Caco-2 (cell line): Measurements from ENCODE around the gene PPME1. TPM values are rescaled to one million over a fixed set of nuclear protein-coding genes. Genes with fewer than 3 reads are reported as not detected.

Experiments used
- BruUV-seq: library from RNA; stranded (reverse); fragments of 400-500 nt; replicated peaks from 2 replicates; lab custom pipeline; 2021; lab: Mats Ljungman, UMichigan
- CTCF ChIA-PET: fragments of 300-600 bp; sonication (Branson Sonifier 250); formaldehyde crosslinking; loops from one replicate; lab custom pipeline; 2022; ENCODE audit warnings: antibody characterized with exemption; lab: Charles Lee
- POLR2A ChIA-PET: fragments of 300-600 bp; sonication (Branson Sonifier 250); formaldehyde crosslinking; loops from one replicate; lab custom pipeline; 2022; ENCODE audit warnings: antibody characterized with exemption; lab: Charles Lee
- DNase-seq, 2 experiments: peaks; one replicate each; pipeline versions ENCODE4 v3.0.0 to v3.0.0-alpha.2; 2020 to 2022
- H3K27me3 ChIP-seq: replicated peaks from 2 replicates; pipeline ENCODE4 v1.6.0; 2011; ENCODE audit warnings: low read length; ENCODE audit not compliant: control insufficient read depth, insufficient read depth
- H3K36me3 ChIP-seq: 2 replicates; pipeline ENCODE4 v1.5.1; 2011; ENCODE audit warnings: low read length; ENCODE audit not compliant: control insufficient read depth, insufficient read depth
- H3K4me1 ChIP-seq: fragments of 250-450 bp; sonication (Bioruptor Pico); 2 replicates; pipeline ENCODE4 v1.5.1; 2020; ENCODE audit warnings: mild to moderate bottlenecking
- H3K4me3 ChIP-seq: 2 replicates; pipeline ENCODE4 v1.5.1; 2011; ENCODE audit warnings: low read depth, mild to moderate bottlenecking, control low read depth, low read length
- H3K9me3 ChIP-seq: fragments of 250-450 bp; sonication (Bioruptor Pico); 2 replicates; pipeline ENCODE4 v1.5.1; 2020; ENCODE audit warnings: mild to moderate bottlenecking, moderate library complexity
- H3K27ac Mint-ChIP-seq: one replicate; pipeline ENCODE4 v1.8.0; 2022; ENCODE audit warnings: mixed read lengths; ENCODE audit not compliant: unreplicated experiment
- H3K27me3 Mint-ChIP-seq: one replicate; pipeline ENCODE4 v1.8.0; 2022; ENCODE audit warnings: mixed read lengths; ENCODE audit not compliant: insufficient read depth, unreplicated experiment
- H3K36me3 Mint-ChIP-seq: one replicate; pipeline ENCODE4 v1.8.0; 2022; ENCODE audit warnings: mild to moderate bottlenecking, mixed read lengths; ENCODE audit not compliant: insufficient read depth, unreplicated experiment
- H3K4me1 Mint-ChIP-seq: one replicate; pipeline ENCODE4 v1.8.0; 2022; ENCODE audit warnings: low read depth, mixed read lengths; ENCODE audit not compliant: unreplicated experiment
- H3K4me3 Mint-ChIP-seq: one replicate; pipeline ENCODE4 v1.8.0; 2022; ENCODE audit warnings: mild to moderate bottlenecking, moderate library complexity, mixed read lengths; ENCODE audit not compliant: unreplicated experiment
- H3K9me3 Mint-ChIP-seq: one replicate; pipeline ENCODE4 v1.8.0; 2022; ENCODE audit warnings: mixed read lengths; ENCODE audit not compliant: unreplicated experiment
- intact Hi-C: fragments of 100-400 bp; cut with micrococcal nuclease; formaldehyde crosslinking; loops from one replicate; pipeline ENCODE4 v1.10.0; 2022; ENCODE audit not compliant: unreplicated experiment
- total RNA-seq: library from RNA; stranded (reverse); gene quantifications from 2 replicates; pipeline ENCODE4 v1.2.3, GENCODE V29; 2022
- TF ChIP-seq, protein P1 (sequence below), 2 experiments: fragments of 200-600 bp in 1 of 2; IDR thresholded peaks; 1 replicate in 1 of 2; 2 replicates in 1 of 2; pipeline versions ENCODE4 v1.5.1 to v1.8.0; 2011 to 2022; ENCODE audit warnings: antibody characterized with exemption in 1 of 2, control low read depth in 1 of 2, inconsistent platforms in 1 of 2, low read depth in 1 of 2, low read length in 1 of 2, mild to moderate bottlenecking in 1 of 2, moderate library complexity in 1 of 2; ENCODE audit not compliant: insufficient read depth in 1 of 2, severe bottlenecking in 1 of 2, unreplicated experiment in 1 of 2

The PPME1 gene
- total RNA-seq, 1 experiment from 2014 or later: 109 TPM

DNA sequence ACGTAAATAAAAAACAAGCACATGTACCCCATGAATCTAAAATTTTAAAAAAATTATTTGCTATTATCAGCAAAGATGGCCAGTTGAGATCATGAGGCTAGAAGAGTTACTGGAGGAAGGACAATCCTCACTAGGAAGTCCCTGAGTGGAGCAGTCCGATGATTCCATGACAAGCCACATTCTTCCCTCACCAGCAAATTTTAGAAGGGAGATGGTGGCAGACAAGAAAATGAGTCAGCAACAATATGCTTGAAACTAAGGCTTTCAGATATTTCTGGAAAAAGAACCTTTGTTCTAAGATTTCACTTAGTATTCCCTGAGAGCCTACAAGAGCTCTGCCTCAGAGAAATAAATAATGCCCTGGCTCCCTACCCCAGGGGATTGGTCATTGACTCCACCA is 105.5 kb downstream of the PPME1 start:
- ChIA-PET CTCF (no interaction called here), POLR2A (no interaction called here)
- no peaks in the 10 kb centered on the region for H3K36me3 Mint-ChIP-seq
- no peaks in the 10 kb centered on the region for H3K27me3 Mint-ChIP-seq
- H3K9me3 Mint-ChIP-seq: no peaks in the 10 kb centered on the region
- TF ChIP-seq, protein P1, sequence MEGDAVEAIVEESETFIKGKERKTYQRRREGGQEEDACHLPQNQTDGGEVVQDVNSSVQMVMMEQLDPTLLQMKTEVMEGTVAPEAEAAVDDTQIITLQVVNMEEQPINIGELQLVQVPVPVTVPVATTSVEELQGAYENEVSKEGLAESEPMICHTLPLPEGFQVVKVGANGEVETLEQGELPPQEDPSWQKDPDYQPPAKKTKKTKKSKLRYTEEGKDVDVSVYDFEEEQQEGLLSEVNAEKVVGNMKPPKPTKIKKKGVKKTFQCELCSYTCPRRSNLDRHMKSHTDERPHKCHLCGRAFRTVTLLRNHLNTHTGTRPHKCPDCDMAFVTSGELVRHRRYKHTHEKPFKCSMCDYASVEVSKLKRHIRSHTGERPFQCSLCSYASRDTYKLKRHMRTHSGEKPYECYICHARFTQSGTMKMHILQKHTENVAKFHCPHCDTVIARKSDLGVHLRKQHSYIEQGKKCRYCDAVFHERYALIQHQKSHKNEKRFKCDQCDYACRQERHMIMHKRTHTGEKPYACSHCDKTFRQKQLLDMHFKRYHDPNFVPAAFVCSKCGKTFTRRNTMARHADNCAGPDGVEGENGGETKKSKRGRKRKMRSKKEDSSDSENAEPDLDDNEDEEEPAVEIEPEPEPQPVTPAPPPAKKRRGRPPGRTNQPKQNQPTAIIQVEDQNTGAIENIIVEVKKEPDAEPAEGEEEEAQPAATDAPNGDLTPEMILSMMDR (IDR thresholded peaks at IDR 0.05; ENCODE audit: insufficient read depth in 1 of 2, low read depth in 1 of 2, low read length in 1 of 2, severe bottlenecking in 1 of 2, unreplicated experiment in 1 of 2): no peak
- no peaks in the 10 kb centered on the region for H3K4me1 Mint-ChIP-seq
- no peak overlapping the region for H3K27ac Mint-ChIP-seq
- no peaks in the 10 kb centered on the region for H3K9me3 ChIP-seq
- H3K4me3 ChIP-seq: no peak overlapping the region
- no peaks in the 10 kb centered on the region for H3K27me3 ChIP-seq
- intact Hi-C loops: no loop called here
- no peak for DNase-seq
- H3K4me3 Mint-ChIP-seq: no peak overlapping the region
- peaks cover 5% of the 10 kb centered on the region; the same call in 1 of the 2 replicates for H3K4me1 ChIP-seq
- H3K36me3 ChIP-seq: no peaks in the 10 kb centered on the region
- no TSS peak for BruUV-seq

DNA sequence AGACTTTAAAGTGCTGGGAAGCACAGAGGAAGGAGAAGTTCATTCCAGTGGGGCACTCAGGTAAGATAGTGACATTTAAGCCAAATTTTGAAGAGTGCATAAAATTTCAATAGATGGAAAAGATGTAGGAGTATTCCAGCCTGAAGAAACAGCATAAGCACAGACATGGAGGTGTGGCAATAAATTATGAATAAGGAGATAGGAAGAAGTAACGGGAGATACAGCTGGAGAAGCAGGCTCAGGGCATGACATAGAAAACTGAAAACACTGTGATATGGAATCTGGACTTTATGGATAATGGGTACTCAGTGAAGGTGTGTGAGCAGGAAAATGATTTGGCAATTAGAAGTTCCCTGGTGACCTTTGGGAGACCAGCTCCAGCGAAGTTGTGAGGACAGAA is 107.0 kb downstream of the PPME1 start:
- Histone ChIP-seq H3K36me3 (no peaks in the 10 kb centered on the region), H3K9me3 (no peaks in the 10 kb centered on the region), H3K27me3 (no peaks in the 10 kb centered on the region), H3K4me3 (no peak overlapping the region), H3K4me1 (peaks cover 5% of the 10 kb centered on the region; the same call in 1 of the 2 replicates)
- no TSS peak for BruUV-seq
- intact Hi-C loops: no loop called here
- POLR2A ChIA-PET: no interaction called here
- CTCF ChIA-PET: no interaction called here
- DNase-seq: no peak
- Mint-ChIP-seq H3K4me1 (no peaks in the 10 kb centered on the region), H3K27ac (no peak overlapping the region), H3K27me3 (no peaks in the 10 kb centered on the region), H3K4me3 (no peak overlapping the region), H3K36me3 (no peaks in the 10 kb centered on the region), H3K9me3 (no peaks in the 10 kb centered on the region)
- TF ChIP-seq, protein P1 (IDR thresholded peaks at IDR 0.05; ENCODE audit: insufficient read depth in 1 of 2, low read depth in 1 of 2, low read length in 1 of 2, severe bottlenecking in 1 of 2, unreplicated experiment in 1 of 2): no peak

DNA sequence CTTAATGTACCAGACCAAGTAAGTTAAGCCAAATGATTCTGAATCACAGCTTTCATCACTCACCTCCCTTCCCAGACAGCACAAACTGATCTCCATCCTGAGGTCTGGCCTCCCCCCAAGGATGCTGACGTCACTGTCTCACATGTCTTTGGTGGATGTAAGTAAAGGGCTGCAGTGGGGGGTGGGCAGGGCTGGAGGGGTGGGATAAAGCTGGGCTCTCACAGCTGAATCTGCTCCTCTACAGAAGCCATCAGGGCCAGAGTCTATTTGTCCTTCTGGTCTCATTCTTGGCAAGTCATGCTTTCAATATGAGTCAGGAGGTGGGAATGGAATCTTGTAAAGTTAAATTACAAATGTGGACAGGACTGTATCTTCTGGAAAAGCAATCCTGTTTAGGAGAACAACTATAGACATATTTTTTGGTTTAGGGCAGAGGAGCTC is 107.7 kb downstream of the PPME1 start:
- Mint-ChIP-seq H3K27me3 (no peaks in the 10 kb centered on the region), H3K36me3 (no peaks in the 10 kb centered on the region), H3K27ac (no peak overlapping the region), H3K4me3 (no peak overlapping the region), H3K4me1 (no peaks in the 10 kb centered on the region), H3K9me3 (no peaks in the 10 kb centered on the region)
- Histone ChIP-seq H3K4me1 (peaks cover 5% of the 10 kb centered on the region; the same call in 1 of the 2 replicates), H3K27me3 (no peaks in the 10 kb centered on the region), H3K4me3 (no peak overlapping the region), H3K9me3 (no peaks in the 10 kb centered on the region), H3K36me3 (no peaks in the 10 kb centered on the region)
- no peak for DNase-seq
- TF ChIP-seq, protein P1 (IDR thresholded peaks at IDR 0.05; ENCODE audit: insufficient read depth in 1 of 2, low read depth in 1 of 2, low read length in 1 of 2, severe bottlenecking in 1 of 2, unreplicated experiment in 1 of 2): no peak
- ChIA-PET POLR2A (no interaction called here), CTCF (no interaction called here)
- BruUV-seq: no TSS peak
- intact Hi-C loops: no loop called here
